Peyer's patch (tissue), 4 donors: Measurements from ENCODE around the gene ZNF618.

ENCODE experiments used
- CTCF ChIP-seq, 6 experiments: fragments of 450-650 bp in 4 of 6; fragments of 200-600 bp in 2 of 6; sonication (generic) in 1 of 6; IDR thresholded peaks; one replicate each; pipeline ENCODE4 v1.5.1; 2017 to 2019; ENCODE audit warnings: antibody characterized with exemption in 6 of 6, mild to moderate bottlenecking in 3 of 6, moderate library complexity in 1 of 6
- POLR2A ChIP-seq, 2 donors: fragments of 450-650 bp; IDR thresholded peaks; one replicate each; pipeline ENCODE4 v1.5.1; 2017; ENCODE audit warnings: antibody characterized with exemption in 2 of 2, mild to moderate bottlenecking in 2 of 2, moderate library complexity in 2 of 2

GRCh38 chr9:114076237-114077161 is 200.4 kb downstream of the ZNF618 start:
- TF ChIP-seq CTCF (IDR thresholded peaks at IDR 0.05) (no peak), POLR2A (IDR thresholded peaks at IDR 0.05) (no peak)
